GM23338 (cell line): ENCODE results near the gene MKI67. TPM values are rescaled to one million over a fixed set of nuclear protein-coding genes. Genes with fewer than 3 reads are reported as not detected.

Experiments used
- ATAC-seq: fragments of 200-7000 bp; cut with Tn5 transposase; 3 replicates; pipeline ENCODE4 v1.9.1; 2020
- DNase-seq: peaks from one replicate; pipeline ENCODE4 v3.0.0-alpha.2; 2015; ENCODE audit warnings: low spot score
- H2AFZ ChIP-seq: fragments of 200-600 bp; sonication (generic); 2 replicates; pipeline ENCODE4 v1.8.0; 2016; ENCODE audit warnings: antibody characterized with exemption, mild to moderate bottlenecking, moderate library complexity
- H3F3A ChIP-seq: fragments of 200-600 bp; sonication (generic); replicated peaks from 2 replicates; pipeline ENCODE4 v1.8.0; 2017; ENCODE audit warnings: antibody characterized with exemption, mixed run types, low read depth
- H3K27ac ChIP-seq: fragments of 200-600 bp; sonication (generic); 2 replicates; pipeline ENCODE4 v1.6.1; 2016; ENCODE audit warnings: low read depth
- H3K27me3 ChIP-seq: fragments of 200-600 bp; sonication (generic); 2 replicates; pipeline ENCODE4 v1.8.0; 2016; ENCODE audit warnings: mild to moderate bottlenecking, mixed run types, moderate library complexity; ENCODE audit not compliant: insufficient read depth
- H3K36me3 ChIP-seq: fragments of 200-600 bp; sonication (generic); 2 replicates; pipeline ENCODE4 v1.8.0; 2016; ENCODE audit warnings: mild to moderate bottlenecking; ENCODE audit not compliant: insufficient read depth
- H3K4me1 ChIP-seq: fragments of 200-600 bp; sonication (generic); 2 replicates; pipeline ENCODE4 v1.8.0; 2016; ENCODE audit warnings: mild to moderate bottlenecking, moderate library complexity; ENCODE audit not compliant: insufficient read depth
- H3K4me2 ChIP-seq: fragments of 200-600 bp; sonication (generic); 2 replicates; pipeline ENCODE4 v1.7.1; 2017; ENCODE audit warnings: mixed run types
- H3K4me3 ChIP-seq: fragments of 200-600 bp; sonication (generic); 2 replicates; pipeline ENCODE4 v1.6.1; 2016; ENCODE audit warnings: mixed run types
- H3K79me2 ChIP-seq: fragments of 200-600 bp; sonication (generic); replicated peaks from 2 replicates; pipeline ENCODE4 v1.8.0; 2017; ENCODE audit warnings: mild to moderate bottlenecking; ENCODE audit not compliant: insufficient read depth
- H3K9me2 ChIP-seq: fragments of 200-600 bp; sonication (generic); 2 replicates; pipeline ENCODE4 v1.8.0; 2017; ENCODE audit not compliant: insufficient read depth
- H4K20me1 ChIP-seq: fragments of 200-600 bp; sonication (generic); replicated peaks from 2 replicates; pipeline ENCODE4 v1.8.0; 2017; ENCODE audit warnings: mild to moderate bottlenecking; ENCODE audit not compliant: insufficient read depth
- H3K27ac Mint-ChIP-seq: 2 replicates; pipeline ENCODE4 v1.8.0; 2020; ENCODE audit warnings: inconsistent platforms, mild to moderate bottlenecking, moderate library complexity, mixed read lengths
- H3K27me3 Mint-ChIP-seq: 3 replicates; pipeline ENCODE4 v1.8.0; 2022; ENCODE audit warnings: low read depth, mild to moderate bottlenecking, moderate library complexity, mixed read lengths, inconsistent platforms; ENCODE audit not compliant: insufficient read depth, poor library complexity
- H3K36me3 Mint-ChIP-seq: 3 replicates; pipeline ENCODE4 v1.8.0; 2021; ENCODE audit warnings: low read depth, mild to moderate bottlenecking, inconsistent platforms, moderate library complexity, mixed read lengths
- H3K4me1 Mint-ChIP-seq: 3 replicates; pipeline ENCODE4 v1.8.0; 2020; ENCODE audit warnings: mild to moderate bottlenecking, inconsistent platforms, mixed read lengths
- H3K4me3 Mint-ChIP-seq: 3 replicates; pipeline ENCODE4 v1.8.0; 2021; ENCODE audit warnings: moderate library complexity, mild to moderate bottlenecking, inconsistent platforms, mixed read lengths
- H3K9me3 Mint-ChIP-seq: 3 replicates; pipeline ENCODE4 v1.8.0; 2020; ENCODE audit warnings: moderate library complexity, mild to moderate bottlenecking, inconsistent platforms, mixed read lengths
- EZH2phosphoT487 ChIP-seq: fragments of 200-600 bp; sonication (generic); IDR thresholded peaks from one replicate; pipeline ENCODE4 v1.8.1; 2018; ENCODE audit warnings: antibody characterized with exemption; ENCODE audit not compliant: unreplicated experiment
- JUNB ChIP-seq: IDR thresholded peaks from one replicate; pipeline ENCODE4 v1.6.1; 2016; ENCODE audit warnings: antibody characterized with exemption; ENCODE audit not compliant: unreplicated experiment
- POLR2AphosphoS5 ChIP-seq: IDR thresholded peaks from 2 replicates; pipeline ENCODE4 v1.6.1; 2016; ENCODE audit warnings: antibody characterized with exemption, low read depth
- ZNF114 ChIP-seq: fragments of 250-450 bp; sonication (Bioruptor Pico); IDR thresholded peaks from 2 replicates; pipeline ENCODE4 v1.5.0; 2020; ENCODE audit warnings: mild to moderate bottlenecking, moderate library complexity
- polyA plus RNA-seq: library from polyadenylated mRNA; unstranded; fragments of >200 nt; fragmentation: Nextera tagmentation; extraction: Ambion mirVana; gene quantifications from 2 replicates; pipeline ENCODE4 v1.2.1, GENCODE V29; 2016
- total RNA-seq: library from RNA; depleted of rRNA; stranded (reverse); fragments of >200 nt; shearing (Covaris generic); gene quantifications from 2 replicates; pipeline ENCODE4 v1.2.3, GENCODE V29; 2014
- TF ChIP-seq, protein P1 (sequence below): fragments of 250-450 bp; sonication (Bioruptor Pico); IDR thresholded peaks from 2 replicates; pipeline ENCODE4 v1.5.0; 2020; ENCODE audit warnings: mild to moderate bottlenecking, moderate library complexity
- TF ChIP-seq, protein P2 (sequence below): IDR thresholded peaks from 2 replicates; pipeline ENCODE4 v1.6.1; 2016; ENCODE audit warnings: antibody characterized with exemption
- TF ChIP-seq, protein P3 (sequence below), 2 experiments: fragments of 200-600 bp in 1 of 2; sonication (generic) in 1 of 2; conservative IDR thresholded peaks; 2 replicates each; pipeline versions ENCODE4 v1.5.1 to v1.6.1; 2016 to 2017; ENCODE audit warnings: antibody characterized with exemption in 2 of 2, low read depth in 2 of 2, mild to moderate bottlenecking in 2 of 2, moderate library complexity in 1 of 2

Gene MKI67
- total and polyA plus RNA-seq, 2 experiments from 2014 or later, result 58.0 to 103 TPM

DNA sequence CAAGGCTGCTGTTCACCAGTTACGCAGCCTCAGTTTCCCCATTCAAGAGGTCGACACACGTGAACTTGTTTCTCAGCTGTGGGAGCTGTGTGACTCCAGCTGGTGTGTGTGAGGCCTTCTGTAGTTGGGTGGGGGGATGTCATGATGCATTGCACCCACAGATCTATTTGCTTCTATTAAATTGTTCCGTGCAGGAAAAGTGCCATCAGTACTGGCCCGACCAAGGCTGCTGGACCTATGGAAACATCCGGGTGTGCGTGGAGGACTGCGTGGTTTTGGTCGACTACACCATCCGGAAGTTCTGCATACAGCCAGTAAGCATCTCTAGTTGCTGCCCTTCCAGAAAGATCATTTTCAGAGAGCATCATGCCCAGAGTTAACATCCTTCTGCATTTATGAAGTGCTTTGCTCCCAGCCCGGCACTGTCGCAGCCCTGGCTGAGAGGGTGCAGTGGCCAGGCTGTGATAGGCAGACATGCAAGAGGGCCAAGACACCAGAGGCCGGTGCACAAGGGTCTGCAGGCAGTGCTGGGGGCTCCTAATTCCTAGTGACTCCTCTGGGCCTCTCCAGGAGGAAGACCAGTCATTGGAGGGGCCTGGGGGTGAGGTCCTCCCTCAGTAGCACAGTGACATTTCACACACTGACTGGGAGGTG, 60.2 kb downstream of the MKI67 start (continued):
- TF ChIP-seq, protein P1, sequence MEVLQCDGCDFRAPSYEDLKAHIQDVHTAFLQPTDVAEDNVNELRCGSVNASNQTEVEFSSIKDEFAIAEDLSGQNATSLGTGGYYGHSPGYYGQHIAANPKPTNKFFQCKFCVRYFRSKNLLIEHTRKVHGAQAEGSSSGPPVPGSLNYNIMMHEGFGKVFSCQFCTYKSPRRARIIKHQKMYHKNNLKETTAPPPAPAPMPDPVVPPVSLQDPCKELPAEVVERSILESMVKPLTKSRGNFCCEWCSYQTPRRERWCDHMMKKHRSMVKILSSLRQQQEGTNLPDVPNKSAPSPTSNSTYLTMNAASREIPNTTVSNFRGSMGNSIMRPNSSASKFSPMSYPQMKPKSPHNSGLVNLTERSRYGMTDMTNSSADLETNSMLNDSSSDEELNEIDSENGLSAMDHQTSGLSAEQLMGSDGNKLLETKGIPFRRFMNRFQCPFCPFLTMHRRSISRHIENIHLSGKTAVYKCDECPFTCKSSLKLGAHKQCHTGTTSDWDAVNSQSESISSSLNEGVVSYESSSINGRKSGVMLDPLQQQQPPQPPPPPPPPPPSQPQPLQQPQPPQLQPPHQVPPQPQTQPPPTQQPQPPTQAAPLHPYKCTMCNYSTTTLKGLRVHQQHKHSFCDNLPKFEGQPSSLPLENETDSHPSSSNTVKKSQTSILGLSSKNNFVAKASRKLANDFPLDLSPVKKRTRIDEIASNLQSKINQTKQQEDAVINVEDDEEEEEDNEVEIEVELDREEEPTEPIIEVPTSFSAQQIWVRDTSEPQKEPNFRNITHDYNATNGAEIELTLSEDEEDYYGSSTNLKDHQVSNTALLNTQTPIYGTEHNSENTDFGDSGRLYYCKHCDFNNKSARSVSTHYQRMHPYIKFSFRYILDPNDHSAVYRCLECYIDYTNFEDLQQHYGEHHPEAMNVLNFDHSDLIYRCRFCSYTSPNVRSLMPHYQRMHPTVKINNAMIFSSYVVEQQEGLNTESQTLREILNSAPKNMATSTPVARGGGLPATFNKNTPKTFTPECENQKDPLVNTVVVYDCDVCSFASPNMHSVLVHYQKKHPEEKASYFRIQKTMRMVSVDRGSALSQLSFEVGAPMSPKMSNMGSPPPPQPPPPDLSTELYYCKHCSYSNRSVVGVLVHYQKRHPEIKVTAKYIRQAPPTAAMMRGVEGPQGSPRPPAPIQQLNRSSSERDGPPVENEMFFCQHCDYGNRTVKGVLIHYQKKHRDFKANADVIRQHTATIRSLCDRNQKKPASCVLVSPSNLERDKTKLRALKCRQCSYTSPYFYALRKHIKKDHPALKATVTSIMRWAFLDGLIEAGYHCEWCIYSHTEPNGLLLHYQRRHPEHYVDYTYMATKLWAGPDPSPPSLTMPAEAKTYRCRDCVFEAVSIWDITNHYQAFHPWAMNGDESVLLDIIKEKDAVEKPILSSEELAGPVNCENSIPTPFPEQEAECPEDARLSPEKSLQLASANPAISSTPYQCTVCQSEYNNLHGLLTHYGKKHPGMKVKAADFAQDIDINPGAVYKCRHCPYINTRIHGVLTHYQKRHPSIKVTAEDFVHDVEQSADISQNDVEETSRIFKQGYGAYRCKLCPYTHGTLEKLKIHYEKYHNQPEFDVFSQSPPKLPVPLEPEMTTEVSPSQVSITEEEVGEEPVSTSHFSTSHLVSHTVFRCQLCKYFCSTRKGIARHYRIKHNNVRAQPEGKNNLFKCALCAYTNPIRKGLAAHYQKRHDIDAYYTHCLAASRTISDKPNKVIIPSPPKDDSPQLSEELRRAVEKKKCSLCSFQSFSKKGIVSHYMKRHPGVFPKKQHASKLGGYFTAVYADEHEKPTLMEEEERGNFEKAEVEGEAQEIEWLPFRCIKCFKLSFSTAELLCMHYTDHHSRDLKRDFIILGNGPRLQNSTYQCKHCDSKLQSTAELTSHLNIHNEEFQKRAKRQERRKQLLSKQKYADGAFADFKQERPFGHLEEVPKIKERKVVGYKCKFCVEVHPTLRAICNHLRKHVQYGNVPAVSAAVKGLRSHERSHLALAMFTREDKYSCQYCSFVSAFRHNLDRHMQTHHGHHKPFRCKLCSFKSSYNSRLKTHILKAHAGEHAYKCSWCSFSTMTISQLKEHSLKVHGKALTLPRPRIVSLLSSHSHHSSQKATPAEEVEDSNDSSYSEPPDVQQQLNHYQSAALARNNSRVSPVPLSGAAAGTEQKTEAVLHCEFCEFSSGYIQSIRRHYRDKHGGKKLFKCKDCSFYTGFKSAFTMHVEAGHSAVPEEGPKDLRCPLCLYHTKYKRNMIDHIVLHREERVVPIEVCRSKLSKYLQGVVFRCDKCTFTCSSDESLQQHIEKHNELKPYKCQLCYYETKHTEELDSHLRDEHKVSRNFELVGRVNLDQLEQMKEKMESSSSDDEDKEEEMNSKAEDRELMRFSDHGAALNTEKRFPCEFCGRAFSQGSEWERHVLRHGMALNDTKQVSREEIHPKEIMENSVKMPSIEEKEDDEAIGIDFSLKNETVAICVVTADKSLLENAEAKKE (CRISPR knock-in tag), result no peak

DNA sequence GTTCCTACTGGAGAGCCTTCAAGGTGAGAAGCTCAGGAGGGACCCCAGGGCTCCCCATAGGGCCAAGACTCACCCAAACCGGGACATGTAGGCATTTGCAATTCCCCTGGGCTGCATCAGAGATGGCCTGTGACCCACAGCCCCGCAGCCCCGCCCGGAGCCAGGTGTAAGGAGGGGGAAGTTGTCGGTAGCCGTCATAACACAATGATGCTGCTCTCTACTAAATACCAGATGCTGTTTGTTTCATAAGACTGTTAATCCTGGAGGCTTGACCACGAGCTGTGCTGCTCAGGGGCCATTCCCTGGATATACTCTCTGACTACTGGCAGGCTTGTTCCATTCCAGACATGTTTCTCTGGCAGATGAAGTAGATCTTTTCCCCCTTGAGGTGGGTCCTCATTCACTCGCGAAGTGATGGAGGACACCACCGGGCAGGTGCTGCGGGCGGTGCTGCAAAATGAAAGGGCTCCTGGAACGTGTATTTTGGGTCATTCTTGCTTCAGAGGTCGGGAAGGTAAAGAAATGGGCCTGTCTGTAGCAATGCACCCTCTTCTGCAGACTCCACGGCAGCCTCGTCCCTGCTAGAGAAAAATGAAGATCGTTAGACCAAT, 61.1 kb downstream of the MKI67 start:
- H3K4me2 ChIP-seq, result no peak overlapping the region
- no peak overlapping the region for H3K4me3 ChIP-seq
- H2AFZ ChIP-seq, result no peak overlapping the region
- peaks cover 15% of the 10 kb centered on the region for H3K4me1 ChIP-seq
- no peaks in the 10 kb centered on the region for H3K9me3 Mint-ChIP-seq
- no peaks in the 10 kb centered on the region for H3K79me2 ChIP-seq
- peaks cover 16% of the 10 kb centered on the region for H3K27me3 Mint-ChIP-seq
- peaks cover 5% of the 10 kb centered on the region; the same call in 1 of the 3 replicates for H3K36me3 Mint-ChIP-seq
- no peaks in the 10 kb centered on the region for H3K36me3 ChIP-seq
- no peak overlapping the region for H3K27ac Mint-ChIP-seq
- no peaks in the 10 kb centered on the region for H3K27me3 ChIP-seq
- H3K9me2 ChIP-seq, result no peaks in the 10 kb centered on the region
- DNase-seq (no peak), ATAC-seq (no peak)
- H3K4me1 Mint-ChIP-seq, result peaks cover 36% of the 10 kb centered on the region
- H3K27ac ChIP-seq, result no peak overlapping the region
- no peaks in the 10 kb centered on the region for H4K20me1 ChIP-seq
- no peak overlapping the region for H3K4me3 Mint-ChIP-seq
- no peaks in the 10 kb centered on the region for H3F3A ChIP-seq
- TF ChIP-seq, protein P2, sequence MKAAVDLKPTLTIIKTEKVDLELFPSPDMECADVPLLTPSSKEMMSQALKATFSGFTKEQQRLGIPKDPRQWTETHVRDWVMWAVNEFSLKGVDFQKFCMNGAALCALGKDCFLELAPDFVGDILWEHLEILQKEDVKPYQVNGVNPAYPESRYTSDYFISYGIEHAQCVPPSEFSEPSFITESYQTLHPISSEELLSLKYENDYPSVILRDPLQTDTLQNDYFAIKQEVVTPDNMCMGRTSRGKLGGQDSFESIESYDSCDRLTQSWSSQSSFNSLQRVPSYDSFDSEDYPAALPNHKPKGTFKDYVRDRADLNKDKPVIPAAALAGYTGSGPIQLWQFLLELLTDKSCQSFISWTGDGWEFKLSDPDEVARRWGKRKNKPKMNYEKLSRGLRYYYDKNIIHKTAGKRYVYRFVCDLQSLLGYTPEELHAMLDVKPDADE, result no peak
- TF ChIP-seq JUNB (no peak), ZNF114 (CRISPR knock-in tag) (no peak), EZH2phosphoT487 (no peak), POLR2AphosphoS5 (no peak)
- TF ChIP-seq, protein P3, sequence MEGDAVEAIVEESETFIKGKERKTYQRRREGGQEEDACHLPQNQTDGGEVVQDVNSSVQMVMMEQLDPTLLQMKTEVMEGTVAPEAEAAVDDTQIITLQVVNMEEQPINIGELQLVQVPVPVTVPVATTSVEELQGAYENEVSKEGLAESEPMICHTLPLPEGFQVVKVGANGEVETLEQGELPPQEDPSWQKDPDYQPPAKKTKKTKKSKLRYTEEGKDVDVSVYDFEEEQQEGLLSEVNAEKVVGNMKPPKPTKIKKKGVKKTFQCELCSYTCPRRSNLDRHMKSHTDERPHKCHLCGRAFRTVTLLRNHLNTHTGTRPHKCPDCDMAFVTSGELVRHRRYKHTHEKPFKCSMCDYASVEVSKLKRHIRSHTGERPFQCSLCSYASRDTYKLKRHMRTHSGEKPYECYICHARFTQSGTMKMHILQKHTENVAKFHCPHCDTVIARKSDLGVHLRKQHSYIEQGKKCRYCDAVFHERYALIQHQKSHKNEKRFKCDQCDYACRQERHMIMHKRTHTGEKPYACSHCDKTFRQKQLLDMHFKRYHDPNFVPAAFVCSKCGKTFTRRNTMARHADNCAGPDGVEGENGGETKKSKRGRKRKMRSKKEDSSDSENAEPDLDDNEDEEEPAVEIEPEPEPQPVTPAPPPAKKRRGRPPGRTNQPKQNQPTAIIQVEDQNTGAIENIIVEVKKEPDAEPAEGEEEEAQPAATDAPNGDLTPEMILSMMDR (conservative IDR thresholded peaks at IDR 0.05; ENCODE audit: low read depth in 2 of 2), result no peak
